ENCODE measurements around the gene LCN10. TPM values are rescaled to one million over a fixed set of nuclear protein-coding genes. Genes with fewer than 3 reads are reported as not detected.

LCN10 gene
- total RNA-seq, 1 experiment from 2014 or later = 1.5 TPM

- Histone ChIP-seq H3K14ac (ENCODE audit: insufficient read depth, low read length) (no peak overlapping the region; the same call in 1 of the 2 replicates), H3K56ac (ENCODE audit: insufficient read length, low read depth, low read length) (no peak overlapping the region), H4K20me1 (ENCODE audit: control insufficient read depth, insufficient read depth, insufficient read length) (no peaks in the 10 kb centered on the region), H4K91ac (ENCODE audit: insufficient read length, low read depth, low read length) (no peak overlapping the region), H3K4me2 (ENCODE audit: insufficient read depth, insufficient read length, low read length) (no peak overlapping the region), H3K9ac (ENCODE audit: extremely low read depth, insufficient read length, low read length) (no peak overlapping the region), H3T11ph (ENCODE audit: low read length) (no peak overlapping the region), H2BK120ac (ENCODE audit: low read depth, low read length, poor library complexity, severe bottlenecking) (no peak overlapping the region), H2BK5ac (ENCODE audit: insufficient read length, low read length) (no peak overlapping the region), H4K8ac (replicated peaks; ENCODE audit: insufficient read length, low read depth, low read length) (no peak overlapping the region), H4K5ac (ENCODE audit: insufficient read length, low read depth, low read length) (no peak overlapping the region), H2BK20ac (ENCODE audit: low read depth, low read length, poor library complexity, severe bottlenecking) (no peak overlapping the region), H3K23ac (ENCODE audit: insufficient read length, low read depth, low read length) (no peak overlapping the region), H2BK15ac (ENCODE audit: low read depth, low read length) (no peak overlapping the region), H3K18ac (ENCODE audit: insufficient read length, low read depth, low read length) (no peak overlapping the region), H3K79me1 (ENCODE audit: insufficient read depth, low read depth, low read length, poor library complexity, severe bottlenecking) (no peaks in the 10 kb centered on the region), H2AFZ (ENCODE audit: low read length) (no peak overlapping the region), H3K79me2 (ENCODE audit: insufficient read depth, low read length) (no peaks in the 10 kb centered on the region), H3K27me3 (ENCODE audit: insufficient read depth, low read length) (no peaks in the 10 kb centered on the region), H3K9me3 (ENCODE audit: control insufficient read depth, low read depth, low read length) (no peaks in the 10 kb centered on the region), H3K4me1 (ENCODE audit: insufficient read depth, low read length) (no peaks in the 10 kb centered on the region), H2BK12ac (ENCODE audit: insufficient read length, low read depth, low read length) (no peak overlapping the region), H3K4ac (ENCODE audit: low read depth, low read length) (no peak overlapping the region), H3K27ac (ENCODE audit: insufficient read length, low read depth, low read length) (no peak overlapping the region), H3K23me2 (ENCODE audit: insufficient read length, low read depth, low read length, poor library complexity, severe bottlenecking) (no peaks in the 10 kb centered on the region), H2AK5ac (ENCODE audit: insufficient read length, low read length) (no peak overlapping the region)
- no peak for DNase-seq
- Mint-ChIP-seq H3K36me3 (ENCODE audit: insufficient read depth in 1 of 3, low read depth in 3 of 3) (no peaks in the 10 kb centered on the region), H3K27me3 (ENCODE audit: low read depth) (peaks cover 7% of the 10 kb centered on the region), H3K27ac (no peak overlapping the region), H3K4me1 (peaks cover 0 to 16% of the 10 kb centered on the region in 2 experiments; a peak in 1 of 4 replicates), H3K9me3 (no peaks in the 10 kb centered on the region), H3K4me3 (no peak overlapping the region)
- WGBS (ENCODE audit: extremely low coverage, insufficient read length, low lambda C conversion rate) = no CpG with 5 or more reads among the region's 23 CpGs
- TF ChIP-seq, protein P1, sequence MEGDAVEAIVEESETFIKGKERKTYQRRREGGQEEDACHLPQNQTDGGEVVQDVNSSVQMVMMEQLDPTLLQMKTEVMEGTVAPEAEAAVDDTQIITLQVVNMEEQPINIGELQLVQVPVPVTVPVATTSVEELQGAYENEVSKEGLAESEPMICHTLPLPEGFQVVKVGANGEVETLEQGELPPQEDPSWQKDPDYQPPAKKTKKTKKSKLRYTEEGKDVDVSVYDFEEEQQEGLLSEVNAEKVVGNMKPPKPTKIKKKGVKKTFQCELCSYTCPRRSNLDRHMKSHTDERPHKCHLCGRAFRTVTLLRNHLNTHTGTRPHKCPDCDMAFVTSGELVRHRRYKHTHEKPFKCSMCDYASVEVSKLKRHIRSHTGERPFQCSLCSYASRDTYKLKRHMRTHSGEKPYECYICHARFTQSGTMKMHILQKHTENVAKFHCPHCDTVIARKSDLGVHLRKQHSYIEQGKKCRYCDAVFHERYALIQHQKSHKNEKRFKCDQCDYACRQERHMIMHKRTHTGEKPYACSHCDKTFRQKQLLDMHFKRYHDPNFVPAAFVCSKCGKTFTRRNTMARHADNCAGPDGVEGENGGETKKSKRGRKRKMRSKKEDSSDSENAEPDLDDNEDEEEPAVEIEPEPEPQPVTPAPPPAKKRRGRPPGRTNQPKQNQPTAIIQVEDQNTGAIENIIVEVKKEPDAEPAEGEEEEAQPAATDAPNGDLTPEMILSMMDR (conservative IDR thresholded peaks at IDR 0.05) = no peak
These were observed 3.2 kb downstream of the LCN10 start for GRCh38 chr9:136739509-136739908.
